A549 (cell line): Measurements from ENCODE around the gene PDGFC. TPM values are rescaled to one million over a fixed set of nuclear protein-coding genes. Genes with fewer than 3 reads are reported as not detected.

ENCODE experiments used
- ATAC-seq, 2 experiments: fragments of 200-7000 bp in 1 of 2; fragments of >200 bp in 1 of 2; cut with Nextera tagmentation in 1 of 2; cut with Tn5 transposase in 1 of 2; 3 replicates each; pipeline versions ENCODE4 v1.8.0 to v1.9.1; 2018 to 2020; ENCODE audit warnings: mild to moderate bottlenecking in 1 of 2, moderate library complexity in 1 of 2
- CTCF ChIA-PET: fragments of 300-600 bp; sonication (Branson Sonifier 250); formaldehyde crosslinking; extraction: SDS; loops from one replicate; lab custom pipeline; 2021; ENCODE audit warnings: antibody characterized with exemption, inconsistent platforms; lab: Yijun Ruan, JAX
- POLR2A ChIA-PET: fragments of 350-600 bp; formaldehyde crosslinking; extraction: SDS; loops from one replicate; lab custom pipeline; 2021; ENCODE audit warnings: antibody characterized with exemption, inconsistent platforms; lab: Yijun Ruan, JAX
- DNase-seq, 2 experiments: peaks; one replicate each; pipeline versions ENCODE4 v3.0.0 to v3.0.0-alpha.2; 2011 to 2016; ENCODE audit warnings: low read depth in 1 of 2, low spot score in 1 of 2
- FAIRE-seq: peaks from 2 replicates; lab custom pipeline; 2011; peaks lifted over from hg19 to GRCh38; lab: Jason Lieb, UNC
- H3K27ac ChIP-seq, 2 experiments: fragments of >200 bp; sonication (Bioruptor Twin); formaldehyde crosslinking; 3 replicates each; pipeline ENCODE4 v1.5.1; 2016 to 2017
- H3K4me1 ChIP-seq: fragments of >200 bp; sonication (Bioruptor Twin); formaldehyde crosslinking; 3 replicates; pipeline ENCODE4 v1.6.1; 2016
- H3K4me2 ChIP-seq: fragments of >200 bp; sonication (Bioruptor Twin); formaldehyde crosslinking; 3 replicates; pipeline ENCODE4 v1.6.1; 2016
- H3K4me3 ChIP-seq: fragments of >200 bp; sonication (Bioruptor Twin); formaldehyde crosslinking; 3 replicates; pipeline ENCODE4 v1.5.1; 2016
- H3K9me3 ChIP-seq: fragments of >200 bp; sonication (Bioruptor Twin); formaldehyde crosslinking; 3 replicates; pipeline ENCODE4 v1.6.1; 2016
- BHLHE40 ChIP-seq: IDR thresholded peaks from 2 replicates; pipeline ENCODE4 v1.6.1; 2012; ENCODE audit warnings: low read depth, low read length, inconsistent platforms
- CBX2 ChIP-seq: fragments of 200-600 bp; sonication (generic); IDR thresholded peaks from 2 replicates; pipeline ENCODE4 v1.6.1; 2016; ENCODE audit warnings: low read depth, mild to moderate bottlenecking, borderline replicate concordance
- CBX8 ChIP-seq: fragments of 200-600 bp; sonication (generic); IDR thresholded peaks from 2 replicates; pipeline ENCODE4 v1.6.1; 2016
- CEBPB ChIP-seq, 2 experiments: fragments of >200 bp in 1 of 2; sonication (Bioruptor Twin) in 1 of 2; formaldehyde crosslinking in 1 of 2; IDR thresholded peaks; 2 replicates each; pipeline ENCODE4 v1.6.1; 2012 to 2016
- CHD2 ChIP-seq: fragments of 150-350 bp; IDR thresholded peaks from 2 replicates; pipeline ENCODE4 v1.6.1; 2014; ENCODE audit warnings: low read length; ENCODE audit not compliant: partially characterized antibody
- CTCF ChIP-seq: fragments of >200 bp; sonication (Bioruptor Twin); formaldehyde crosslinking; IDR thresholded peaks from 3 replicates; pipeline ENCODE4 v1.5.1; 2016
- EHMT2 ChIP-seq: fragments of 200-600 bp; sonication (generic); IDR thresholded peaks from 2 replicates; pipeline ENCODE4 v1.6.1; 2016; ENCODE audit warnings: antibody characterized with exemption, low read depth, mild to moderate bottlenecking, moderate library complexity
- ESRRA ChIP-seq: fragments of 150-350 bp; IDR thresholded peaks from 2 replicates; pipeline ENCODE4 v1.6.1; 2014; ENCODE audit warnings: mild to moderate bottlenecking, low read length, borderline replicate concordance
- FOXS1 ChIP-seq: fragments of 250-450 bp; sonication (Bioruptor Pico); IDR thresholded peaks from 2 replicates; pipeline ENCODE4 v1.5.0; 2020; ENCODE audit warnings: mild to moderate bottlenecking, moderate library complexity
- HES2 ChIP-seq: fragments of >200 bp; sonication (Bioruptor Twin); formaldehyde crosslinking; IDR thresholded peaks from 2 replicates; pipeline ENCODE4 v1.6.1; 2016
- HMGXB4 ChIP-seq: fragments of 250-450 bp; sonication (Bioruptor Pico); IDR thresholded peaks from 2 replicates; pipeline ENCODE4 v1.5.0; 2021; ENCODE audit warnings: mild to moderate bottlenecking, moderate library complexity, borderline replicate concordance
- HOXA7 ChIP-seq: fragments of 250-450 bp; sonication (Bioruptor Pico); IDR thresholded peaks from 2 replicates; pipeline ENCODE4 v1.5.0; 2020; ENCODE audit warnings: mild to moderate bottlenecking, moderate library complexity
- KDM1A ChIP-seq: fragments of 200-600 bp; sonication (generic); IDR thresholded peaks from 2 replicates; pipeline ENCODE4 v1.6.1; 2016; ENCODE audit warnings: low read depth, mild to moderate bottlenecking
- MAZ ChIP-seq: fragments of 150-350 bp; IDR thresholded peaks from 2 replicates; pipeline ENCODE4 v1.6.1; 2014; ENCODE audit warnings: antibody characterized with exemption, low read depth, low read length, borderline replicate concordance
- MYC ChIP-seq: IDR thresholded peaks from 2 replicates; pipeline ENCODE4 v1.6.1; 2012; ENCODE audit warnings: mild to moderate bottlenecking, inconsistent platforms, low read length, improper control_type of control experiment, borderline replicate concordance
- NR3C1 ChIP-seq: fragments of >200 bp; sonication (Bioruptor Twin); formaldehyde crosslinking; IDR thresholded peaks from 3 replicates; pipeline ENCODE4 v1.6.1; 2017
- PHF8 ChIP-seq: fragments of 200-600 bp; sonication (generic); IDR thresholded peaks from 2 replicates; pipeline ENCODE4 v1.6.1; 2016; ENCODE audit warnings: low read depth, mild to moderate bottlenecking, antibody characterized with exemption, moderate library complexity, borderline replicate concordance
- RARB ChIP-seq: fragments of 250-450 bp; sonication (Bioruptor Pico); IDR thresholded peaks from 2 replicates; pipeline ENCODE4 v1.8.0; 2021; ENCODE audit warnings: mild to moderate bottlenecking, moderate library complexity
- RNF2 ChIP-seq: fragments of 200-600 bp; sonication (generic); IDR thresholded peaks from 2 replicates; pipeline ENCODE4 v1.6.1; 2016; ENCODE audit warnings: low read depth, mild to moderate bottlenecking, antibody characterized with exemption, moderate library complexity, borderline replicate concordance
- ZFP36 ChIP-seq: fragments of 450-650 bp; IDR thresholded peaks from 2 replicates; pipeline ENCODE4 v1.6.1; 2014; ENCODE audit warnings: borderline replicate concordance; ENCODE audit not compliant: partially characterized antibody
- ZNF302 ChIP-seq: fragments of 250-450 bp; sonication (Bioruptor Pico); IDR thresholded peaks from 2 replicates; pipeline ENCODE4 v1.9.0; 2021; ENCODE audit warnings: inconsistent platforms, mild to moderate bottlenecking, moderate library complexity
- WGBS: methylation state at CpG from one replicate; pipeline ENCODE4 v1.1.6; 2017; ENCODE audit errors: missing lambda C conversion rate; 5-methylcytosine and 5-hydroxymethylcytosine counted together
- polyA plus RNA-seq, 4 experiments: library from polyadenylated mRNA; depleted of rRNA in 3 of 4; stranded (reverse); fragments of >200 nt; fragmentation: RNase III in 1 of 4; extraction: RNeasy Plus Mini Kit Qiagen cat#74134 plus additional on column Dnase treatment in 1 of 4; gene quantifications; 2 replicates in 3 of 4; 3 replicates in 1 of 4; pipeline ENCODE4 v1.2.3, GENCODE V29; 2011 to 2017

PDGFC gene
- polyA plus RNA-seq, 2 of the 4 experiments (the other 2 are of a cell fraction), result 3.5 to 4.1 TPM

- ChIA-PET CTCF (no interaction called here), POLR2A (interaction anchor here (0.6 kb wide), 1 partner anchor 167 kb away, joined by 3 read pairs; no protein-coding TSS in a partner anchor)
- TF ChIP-seq MAZ (no peak), CBX8 (no peak), CEBPB (IDR thresholded peaks at IDR 0.05) (no peak), MYC (no peak), CBX2 (no peak), CTCF (no peak), HOXA7 (no peak), RARB (CRISPR knock-in tag) (no peak), CHD2 (no peak), EHMT2 (no peak), FOXS1 (no peak), NR3C1 (no peak), HMGXB4 (CRISPR knock-in tag) (no peak), HES2 (no peak)
- DNase-seq (no peak), ATAC-seq (no peak), FAIRE-seq (no peak)
- peak overlapping the region; percentile 27; the same call in 2 of the 3 replicates for H3K4me2 ChIP-seq
- H3K9me3 ChIP-seq, result no peaks in the 10 kb centered on the region
- H3K4me3 ChIP-seq, result no peak overlapping the region
- 74% methylated on average over 4 of the region's 4 CpGs for WGBS
- H3K4me1 ChIP-seq, result peaks cover 35% of the 10 kb centered on the region
- 0 out of 6 replicates have a peak overlapping the region, but pooled peaks have one; percentile 28 to 41 for H3K27ac ChIP-seq
Observed at GRCh38 chr4:156779042-156779441, 192.6 kb downstream of the PDGFC start.

GRCh38 chr4:156778606-156779005, 193.0 kb downstream of the PDGFC start:
- ATAC-seq, result no peak
- no peak for FAIRE-seq
- peak in 1 of 2 experiments; percentile 32 for DNase-seq
- Histone ChIP-seq H3K4me2 (peak overlapping the region; percentile 27; the same call in 2 of the 3 replicates), H3K4me1 (peaks cover 39% of the 10 kb centered on the region), H3K9me3 (no peaks in the 10 kb centered on the region), H3K27ac (0 out of 6 replicates have a peak overlapping the region, but pooled peaks have one; percentile 28 to 41), H3K4me3 (no peak overlapping the region)
- 39% methylated on average over 1 of the region's 1 CpG for WGBS
- TF ChIP-seq CEBPB (IDR thresholded peaks at IDR 0.05) (peak; percentile 22 to 34; a peak in 1 of 4 replicates), ESRRA (no peak)
- CTCF ChIA-PET, result no interaction called here
- POLR2A ChIA-PET, result interaction anchor here (0.6 kb wide), 1 partner anchor 168 kb away, joined by 3 read pairs; no protein-coding TSS in a partner anchor

GRCh38 chr4:156778093-156778492, 193.5 kb downstream of the PDGFC start:
- ChIA-PET CTCF (no interaction called here), POLR2A (no interaction called here)
- WGBS, result 27% methylated on average over 1 of the region's 1 CpG

More at GRCh38 chr4:156778093-156778492, 193.5 kb downstream of the PDGFC start:
- Histone ChIP-seq H3K4me2 (peak overlapping the region; percentile 27; the same call in 2 of the 3 replicates), H3K4me3 (no peak overlapping the region), H3K27ac (0 out of 6 replicates have a peak overlapping the region, but pooled peaks have one; percentile 27 to 48), H3K9me3 (no peaks in the 10 kb centered on the region), H3K4me1 (peaks cover 45% of the 10 kb centered on the region)
- FAIRE-seq (no peak), DNase-seq (no peak), ATAC-seq (no peak)
- TF ChIP-seq KDM1A, result no peak
- no peak for TF ChIP-seq ZFP36
- TF ChIP-seq PHF8, result no peak
- TF ChIP-seq ZNF302 (CRISPR knock-in tag), result no peak
- no peak for TF ChIP-seq CEBPB (IDR thresholded peaks at IDR 0.05)
- no peak for TF ChIP-seq HMGXB4 (CRISPR knock-in tag)
- no peak for TF ChIP-seq RNF2
- TF ChIP-seq BHLHE40, result no peak
- TF ChIP-seq FOXS1, result no peak
